ENCODE data around the gene WDR31. TPM values are rescaled to one million over a fixed set of nuclear protein-coding genes. Genes with fewer than 3 reads are reported as not detected.

Gene WDR31
- total and polyA plus RNA-seq, 2 of the 4 experiments (the other 2 are of a cell fraction), result 0.29 to 0.36 TPM

- in situ Hi-C loops (cut with MboI; ENCODE audit: low sequenced_read_pairs), result no loop called here
- Histone ChIP-seq H2BK15ac (ENCODE audit: low read depth, low read length) (no peak overlapping the region), H3K4me2 (ENCODE audit: low read depth, low read length) (no peak overlapping the region), H4K91ac (ENCODE audit: insufficient read depth, low read depth, low read length) (no peak overlapping the region), H3K18ac (ENCODE audit: low read depth, low read length) (no peak overlapping the region), H3K27me3 (ENCODE audit: control insufficient read depth, insufficient read depth, low read length) (no peaks in the 10 kb centered on the region), H3K9ac (ENCODE audit: low read depth, low read length) (no peak overlapping the region), H4K8ac (ENCODE audit: low read depth in 2 of 2, low read length in 2 of 2) (no peak overlapping the region), H3K14ac (replicated peaks; ENCODE audit: low read depth, low read length) (no peak overlapping the region), H2AK9ac (replicated peaks; ENCODE audit: low read depth, low read length, poor library complexity) (no peak overlapping the region), H3K56ac (ENCODE audit: extremely low read depth, insufficient read depth, low read length) (no peak overlapping the region), H3K27ac (ENCODE audit: insufficient read depth, low read length) (no peak overlapping the region), H3K4ac (ENCODE audit: low read depth, low read length) (no peak overlapping the region), H3K9me3 (ENCODE audit: control insufficient read depth, insufficient read depth, low read length) (no peaks in the 10 kb centered on the region), H4K20me1 (ENCODE audit: insufficient read depth, low read length) (no peaks in the 10 kb centered on the region), H2AFZ (replicated peaks; ENCODE audit: low read length, poor library complexity) (no peak overlapping the region), H2BK120ac (ENCODE audit: low read depth, low read length) (no peak overlapping the region), H3K9me1 (ENCODE audit: insufficient read depth, low read length) (no peaks in the 10 kb centered on the region), H3K4me3 (ENCODE audit: insufficient read depth, low read depth, low read length) (no peak overlapping the region), H3K79me1 (ENCODE audit: low read depth in 1 of 2, low read length in 2 of 2) (peaks cover 2 to 17% of the 10 kb centered on the region in 2 experiments), H4K5ac (ENCODE audit: low read depth, low read length) (no peak overlapping the region), H2BK20ac (ENCODE audit: low read depth, low read length) (no peak overlapping the region), H3K36me3 (ENCODE audit: control insufficient read depth, insufficient read depth, low read length) (peaks cover 35% of the 10 kb centered on the region), H3K4me1 (ENCODE audit: control insufficient read depth, insufficient read depth, low read length) (peaks cover 1% of the 10 kb centered on the region; the same call in 1 of the 2 replicates), H2AK5ac (ENCODE audit: low read depth, low read length) (no peak overlapping the region), H3K23ac (ENCODE audit: low read depth, low read length) (no peak overlapping the region), H2BK5ac (ENCODE audit: low read depth, low read length, poor library complexity, severe bottlenecking) (no peak overlapping the region)
- POLR2A ChIA-PET (ENCODE audit: unreplicated experiment), result no interaction called here
- CTCF ChIA-PET, result interaction anchor here (1.0 kb wide), 1 partner anchor 9 kb away, joined by 3 read pairs; no protein-coding TSS in a partner anchor
- TF ChIP-seq CEBPB (IDR thresholded peaks at IDR 0.05; ENCODE audit: low read depth, low read length) (no peak), POLR2A (IDR thresholded peaks at IDR 0.05; ENCODE audit: low read depth, low read length) (no peak), MXI1 (IDR thresholded peaks at IDR 0.05; ENCODE audit: borderline replicate concordance, low read depth, low read length) (no peak), RCOR1 (IDR thresholded peaks at IDR 0.05; ENCODE audit: insufficient replicate concordance, low read length) (no peak), RFX5 (IDR thresholded peaks at IDR 0.05; ENCODE audit: low read depth, low read length) (no peak), MAFK (IDR thresholded peaks at IDR 0.05; ENCODE audit: low read depth, low read length) (no peak), BHLHE40 (IDR thresholded peaks at IDR 0.05; ENCODE audit: low read depth, low read length) (no peak), SMC3 (IDR thresholded peaks at IDR 0.05; ENCODE audit: low read depth, low read length) (no peak), FOS (IDR thresholded peaks at IDR 0.05; ENCODE audit: low read depth, low read length) (no peak)
- TF ChIP-seq, protein P1, sequence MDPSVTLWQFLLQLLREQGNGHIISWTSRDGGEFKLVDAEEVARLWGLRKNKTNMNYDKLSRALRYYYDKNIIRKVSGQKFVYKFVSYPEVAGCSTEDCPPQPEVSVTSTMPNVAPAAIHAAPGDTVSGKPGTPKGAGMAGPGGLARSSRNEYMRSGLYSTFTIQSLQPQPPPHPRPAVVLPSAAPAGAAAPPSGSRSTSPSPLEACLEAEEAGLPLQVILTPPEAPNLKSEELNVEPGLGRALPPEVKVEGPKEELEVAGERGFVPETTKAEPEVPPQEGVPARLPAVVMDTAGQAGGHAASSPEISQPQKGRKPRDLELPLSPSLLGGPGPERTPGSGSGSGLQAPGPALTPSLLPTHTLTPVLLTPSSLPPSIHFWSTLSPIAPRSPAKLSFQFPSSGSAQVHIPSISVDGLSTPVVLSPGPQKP (IDR thresholded peaks at IDR 0.05; ENCODE audit: borderline replicate concordance, low read depth, low read length), result no peak
- TF ChIP-seq, protein P2, sequence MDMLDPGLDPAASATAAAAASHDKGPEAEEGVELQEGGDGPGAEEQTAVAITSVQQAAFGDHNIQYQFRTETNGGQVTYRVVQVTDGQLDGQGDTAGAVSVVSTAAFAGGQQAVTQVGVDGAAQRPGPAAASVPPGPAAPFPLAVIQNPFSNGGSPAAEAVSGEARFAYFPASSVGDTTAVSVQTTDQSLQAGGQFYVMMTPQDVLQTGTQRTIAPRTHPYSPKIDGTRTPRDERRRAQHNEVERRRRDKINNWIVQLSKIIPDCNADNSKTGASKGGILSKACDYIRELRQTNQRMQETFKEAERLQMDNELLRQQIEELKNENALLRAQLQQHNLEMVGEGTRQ (IDR thresholded peaks at IDR 0.05; ENCODE audit: low read depth, low read length), result no peak
- dilution Hi-C loops (cut with HindIII; ENCODE audit: low sequenced_read_pairs, unreplicated experiment), result no loop called here
- ATAC-seq (ENCODE audit: low read depth) (no peak), DNase-seq (no peak)
- BruUV-seq (replicated peaks), result no TSS peak
- intact Hi-C loops (cut with micrococcal nuclease), result no loop called here
- 100% methylated on average over 2 of the region's 4 CpGs; no CpG with 5 or more reads in 1 of the 2 experiments for WGBS, 2 experiments (ENCODE audit: extremely low coverage in 2 of 2, insufficient read length in 1 of 2)
Measured at GRCh38 chr9:113281356-113281755, 58.7 kb downstream of the WDR31 start.

All from IMR-90 (cell line).